GM21576 (cell line): ENCODE measurements around the gene FMNL3.
A peak's percentile ranks its signal among the peaks of the same experiment; 100 is the strongest.

Source experiments
- ATAC-seq: cut with Tn5 transposase; IDR thresholded peaks from one replicate; pipeline ENCODE4 v1.9.1; 2021; ENCODE audit warnings: mild to moderate bottlenecking, moderate library complexity; ENCODE audit not compliant: unreplicated experiment

Gene FMNL3

DNA sequence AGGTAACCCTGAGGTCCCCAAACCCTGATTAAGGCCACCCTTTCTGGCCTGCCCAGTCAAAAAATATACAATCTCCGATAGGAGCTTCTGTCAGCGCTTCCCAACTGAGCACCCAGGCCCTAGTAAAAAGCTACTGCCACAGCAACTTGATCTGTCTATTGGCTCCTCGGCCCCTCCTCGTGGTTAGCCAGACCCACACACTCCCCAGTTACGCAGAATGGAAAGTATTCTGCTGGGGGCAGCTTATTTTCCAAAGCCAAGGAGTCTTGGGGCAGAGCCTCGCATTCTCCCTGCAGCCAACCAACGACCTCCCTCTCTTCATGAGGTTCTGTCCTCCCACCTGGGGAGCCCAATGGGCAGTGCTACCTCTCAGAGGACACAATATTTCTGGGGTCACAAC is 32.1 kb downstream of the FMNL3 start:
- no peak for ATAC-seq

DNA sequence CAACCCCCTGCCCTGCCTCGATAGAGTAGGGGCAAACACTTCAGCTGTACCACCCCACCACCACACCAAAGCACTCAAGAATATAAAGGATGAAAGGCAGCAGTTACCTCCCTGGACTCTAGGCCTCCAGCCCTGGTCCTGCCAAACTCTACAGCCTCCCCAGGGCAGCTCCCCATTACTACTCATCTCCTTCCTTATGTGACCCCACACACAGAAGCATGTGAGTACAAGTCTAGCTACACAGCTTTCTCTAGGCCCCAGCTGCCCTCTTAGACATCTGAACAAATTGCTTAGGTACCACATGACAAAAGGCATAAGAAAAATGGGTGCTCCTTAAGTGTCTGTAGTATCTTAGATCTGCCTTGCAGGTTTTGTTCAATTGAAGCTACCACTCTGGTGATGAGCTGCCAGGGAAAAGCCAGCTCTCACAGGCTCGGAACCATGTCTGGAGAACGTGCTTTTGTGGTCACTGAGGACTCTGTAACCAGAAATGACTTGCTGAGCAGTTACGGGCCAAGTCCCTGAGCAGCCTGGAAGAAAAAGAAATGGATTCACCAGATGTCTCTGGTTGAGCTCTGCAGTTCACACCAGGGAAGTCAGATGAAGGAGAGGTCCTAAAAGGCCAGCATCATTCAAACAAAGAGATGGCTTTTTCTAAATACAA is 32.8 kb downstream of the FMNL3 start:
- no peak for ATAC-seq

DNA sequence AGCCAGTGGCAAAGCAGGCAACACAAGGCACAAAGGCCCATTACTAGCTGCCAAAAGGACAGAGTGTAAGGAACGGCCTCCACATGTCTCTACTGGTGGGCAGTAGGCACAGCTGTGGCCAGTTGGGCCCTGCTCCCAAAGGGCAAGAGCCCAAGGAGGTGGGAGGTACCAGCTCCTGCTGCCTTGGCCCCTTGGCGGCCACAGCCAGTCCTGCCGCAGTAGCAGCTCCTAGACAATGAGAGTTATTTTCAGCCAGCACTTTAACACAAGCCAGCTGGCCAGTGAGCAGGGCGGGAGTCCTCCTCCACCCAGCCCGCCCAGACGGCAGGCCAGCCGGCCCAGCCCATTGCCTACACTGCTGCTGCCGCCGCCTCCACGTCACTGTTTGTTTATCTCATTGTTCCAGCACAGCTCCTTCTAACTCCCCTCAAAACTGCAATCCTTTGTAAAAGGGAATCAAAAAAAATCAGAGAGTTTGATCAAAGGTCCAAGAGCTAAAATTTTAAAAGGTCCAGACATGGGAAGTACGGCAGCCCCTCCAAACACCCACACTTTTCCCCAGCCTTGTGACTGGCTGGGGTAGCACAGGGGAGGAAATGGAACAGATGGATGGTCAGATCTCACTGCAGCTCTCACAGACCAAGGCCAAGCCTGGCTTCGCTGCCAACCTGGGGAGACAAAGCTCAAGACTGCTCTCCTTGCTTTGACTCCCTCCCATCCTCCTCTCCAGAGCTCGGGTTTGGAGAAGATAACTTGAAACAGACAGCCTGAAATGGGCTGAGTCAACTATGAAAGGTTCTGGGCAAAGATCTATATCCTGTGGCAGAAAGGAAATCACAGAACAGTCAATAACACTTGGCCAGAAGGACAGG is 33.5 kb downstream of the FMNL3 start:
- no peak for ATAC-seq

DNA sequence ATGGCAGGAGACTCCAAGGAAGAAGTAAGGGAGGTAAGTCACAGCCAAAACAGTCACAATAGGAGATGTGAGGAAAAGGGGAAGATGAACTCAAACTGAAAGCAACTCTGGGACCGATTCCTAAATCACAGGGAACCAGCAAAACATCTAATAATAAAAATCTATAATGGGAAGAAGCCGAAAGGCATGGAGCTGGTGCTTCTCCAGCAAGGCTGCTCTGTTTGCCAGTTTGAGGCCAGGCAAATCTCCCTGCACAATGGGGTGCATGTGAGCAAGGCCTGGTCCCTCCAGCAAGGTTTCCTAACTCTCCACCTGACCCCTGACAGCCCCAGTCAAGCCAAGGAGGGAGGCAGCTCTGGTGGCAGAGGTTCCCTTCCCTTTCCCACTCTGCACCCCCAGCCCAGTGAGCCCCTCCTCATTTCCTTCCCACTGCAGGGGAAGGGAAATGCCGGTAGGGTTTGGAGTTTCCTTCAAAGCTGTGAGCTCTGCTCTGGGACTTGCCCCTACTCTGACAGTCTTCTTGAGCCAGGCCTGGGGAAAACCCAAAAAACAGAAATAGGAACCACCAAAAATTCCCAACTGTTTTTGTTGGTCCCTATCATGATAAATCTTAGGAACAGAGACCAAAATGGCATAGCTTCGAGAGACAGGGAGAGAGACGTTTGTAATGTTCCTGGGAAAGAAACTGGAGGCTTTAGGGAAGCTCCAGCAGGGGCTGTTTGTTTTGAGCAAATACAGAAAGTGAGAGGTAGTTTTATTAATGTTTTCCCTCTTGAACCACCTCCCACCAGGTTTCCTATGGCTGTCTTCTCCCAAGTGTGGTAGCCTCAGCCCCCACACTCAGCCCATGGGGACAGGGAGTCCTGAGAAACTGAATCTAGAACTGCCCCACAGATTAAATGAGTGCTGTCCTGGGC is 34.6 kb downstream of the FMNL3 start:
- no peak for ATAC-seq

DNA sequence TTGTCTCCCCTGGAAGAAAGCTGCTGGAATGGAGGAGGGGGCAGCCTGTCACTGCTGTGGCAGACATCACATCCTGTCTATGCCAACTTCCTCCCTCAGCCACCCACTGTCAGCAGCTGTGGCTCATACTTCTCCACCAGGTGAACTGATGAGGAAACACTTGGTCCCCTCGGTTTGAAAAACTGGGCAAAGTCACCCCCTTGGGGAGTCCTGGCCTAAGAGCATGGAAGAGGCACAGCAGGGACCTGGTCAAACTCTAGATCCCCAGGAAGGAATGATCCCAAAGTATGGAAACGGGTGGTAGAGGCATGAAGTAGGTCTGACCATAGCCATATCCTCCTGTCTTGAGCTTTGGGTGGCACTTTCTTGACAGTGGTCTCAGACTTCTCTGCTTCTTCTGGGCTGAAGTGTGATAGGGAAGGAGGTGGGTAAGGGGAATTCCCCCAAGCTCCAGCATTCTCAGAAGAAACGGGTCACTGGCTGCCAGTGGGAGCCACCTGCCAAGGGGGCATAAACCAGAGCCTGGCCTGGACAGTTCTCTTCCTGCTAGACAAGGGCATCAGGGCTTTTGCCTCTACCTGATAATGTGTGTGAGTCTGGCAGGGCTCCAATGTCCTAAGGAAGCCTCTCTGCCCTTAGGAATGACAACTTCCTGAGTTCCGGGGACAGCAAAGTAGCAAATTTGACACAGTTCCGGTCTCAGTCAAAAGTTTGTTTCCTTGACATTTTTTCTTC is 36.0 kb downstream of the FMNL3 start:
- ATAC-seq, result no peak

DNA sequence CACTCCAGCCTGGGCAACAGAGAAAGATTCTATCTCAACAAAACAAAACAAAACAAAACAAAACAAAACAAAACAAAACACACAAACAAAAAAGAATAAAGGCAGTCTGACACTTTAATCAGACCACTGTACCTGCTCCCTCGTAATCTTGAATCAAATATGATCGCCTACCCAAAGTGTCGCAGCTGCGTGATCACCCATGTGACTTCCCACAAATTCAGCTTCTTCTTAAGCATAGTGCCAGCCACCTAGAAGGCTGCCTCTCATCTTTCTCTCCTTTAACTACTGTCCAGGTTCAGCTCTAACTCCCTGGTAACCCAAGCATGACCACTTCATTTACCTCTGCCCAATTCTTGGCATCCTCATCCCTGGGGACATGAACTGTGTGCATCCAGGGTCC is 37.4 kb downstream of the FMNL3 start:
- no peak for ATAC-seq

DNA sequence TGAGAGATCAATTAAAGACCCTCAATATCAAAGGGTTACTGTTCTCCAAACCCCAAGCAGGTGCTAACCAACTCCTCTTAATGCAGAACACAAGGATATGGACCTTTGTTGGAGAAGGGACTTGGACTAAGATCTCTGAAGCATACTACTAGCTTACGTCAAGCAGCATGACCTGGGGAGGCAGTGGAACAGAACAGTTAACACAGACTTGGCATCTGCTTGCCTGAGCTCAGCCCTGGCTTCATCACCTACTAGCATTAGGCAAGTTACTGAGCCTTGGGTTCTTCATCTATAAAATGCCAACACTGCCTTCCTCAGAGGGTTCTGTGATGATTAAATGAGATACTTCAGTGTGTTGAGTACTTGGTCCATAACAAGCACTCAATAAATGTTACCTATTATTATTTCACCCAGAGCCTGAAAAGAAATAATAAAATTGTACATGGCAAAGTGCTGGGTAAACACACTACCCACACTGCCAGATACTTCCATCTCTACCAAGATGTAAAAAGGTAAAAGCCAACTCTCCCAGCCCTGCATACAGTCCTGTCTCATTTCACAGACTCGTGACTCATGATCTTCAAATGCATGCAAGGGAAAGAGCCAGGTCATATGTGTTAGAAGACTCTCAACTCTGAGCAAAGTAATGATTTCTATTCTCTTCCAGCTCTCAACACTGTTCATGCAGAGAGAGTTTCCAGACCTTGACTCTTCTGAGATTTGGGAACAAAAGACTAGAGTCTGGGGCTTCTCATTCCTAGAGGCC is 39.7 kb downstream of the FMNL3 start:
- ATAC-seq, result no peak

DNA sequence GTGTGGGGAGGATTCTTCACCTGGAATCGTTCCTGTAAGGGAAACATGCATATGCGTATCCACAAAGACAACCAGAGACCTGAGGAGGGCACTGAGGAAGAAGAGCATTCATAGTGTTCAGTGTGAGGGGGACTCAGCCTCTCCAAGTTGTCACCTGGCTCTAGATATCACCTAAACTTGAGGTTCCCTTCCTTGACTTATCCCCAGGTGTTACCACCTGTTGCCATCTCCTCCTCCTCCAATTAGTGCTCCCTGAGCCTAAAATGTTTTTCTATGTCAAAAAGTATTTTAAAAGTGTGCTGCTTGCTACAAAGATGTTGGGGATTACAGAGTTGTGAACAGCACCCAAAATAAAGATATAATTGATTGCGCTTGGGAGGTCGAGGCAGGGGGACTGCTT is 41.0 kb downstream of the FMNL3 start:
- no peak for ATAC-seq

DNA sequence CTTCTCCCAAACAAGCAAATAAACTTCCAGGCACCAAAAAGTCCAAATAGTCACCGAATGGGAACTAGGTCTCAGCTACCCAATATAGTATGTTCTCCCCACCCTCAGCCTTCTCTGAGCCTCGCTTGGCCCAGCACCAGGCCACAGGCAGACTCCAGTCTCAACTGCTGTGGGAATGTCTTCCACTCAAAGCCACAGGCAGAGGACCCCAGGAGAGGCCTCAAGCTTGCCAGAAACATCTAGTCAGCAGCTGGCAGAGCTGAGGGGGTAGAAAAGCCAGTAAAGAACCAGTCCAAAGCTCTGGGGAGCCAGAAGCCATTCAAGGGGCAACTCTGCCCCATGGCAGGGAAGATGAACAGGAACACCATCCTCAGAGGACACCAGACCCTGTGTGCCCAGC is 41.8 kb downstream of the FMNL3 start:
- no peak for ATAC-seq

DNA sequence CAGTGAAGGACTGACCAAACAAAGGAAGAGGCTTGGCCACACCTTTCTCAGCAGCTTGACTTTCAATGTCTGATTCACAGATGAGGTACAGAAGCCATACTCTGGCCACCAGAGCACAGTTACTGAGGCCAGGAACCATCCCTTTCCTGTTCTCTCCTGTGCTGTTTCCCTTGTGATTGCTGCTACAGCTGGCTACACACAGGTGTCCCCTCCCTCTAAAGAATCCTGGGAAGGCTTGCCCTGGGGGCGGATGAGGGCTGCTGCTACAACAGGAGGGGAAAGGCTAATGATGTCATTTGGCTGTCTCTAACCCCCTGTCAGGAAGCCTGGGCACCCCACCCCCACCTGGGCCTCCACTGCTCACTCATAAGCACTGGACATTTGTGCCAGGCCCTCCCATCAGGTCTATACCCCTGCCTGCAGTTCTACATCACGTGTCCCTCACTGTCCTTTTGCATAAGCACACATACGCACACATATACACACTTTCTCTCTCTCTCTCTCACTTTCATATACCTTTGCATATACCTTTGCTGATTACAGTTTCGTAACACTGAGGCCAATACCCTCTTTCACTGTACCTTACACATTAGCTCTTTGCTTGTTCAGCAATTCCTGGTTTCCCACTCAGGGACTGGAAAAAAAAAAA is 42.5 kb downstream of the FMNL3 start:
- ATAC-seq, result peak; percentile 52

DNA sequence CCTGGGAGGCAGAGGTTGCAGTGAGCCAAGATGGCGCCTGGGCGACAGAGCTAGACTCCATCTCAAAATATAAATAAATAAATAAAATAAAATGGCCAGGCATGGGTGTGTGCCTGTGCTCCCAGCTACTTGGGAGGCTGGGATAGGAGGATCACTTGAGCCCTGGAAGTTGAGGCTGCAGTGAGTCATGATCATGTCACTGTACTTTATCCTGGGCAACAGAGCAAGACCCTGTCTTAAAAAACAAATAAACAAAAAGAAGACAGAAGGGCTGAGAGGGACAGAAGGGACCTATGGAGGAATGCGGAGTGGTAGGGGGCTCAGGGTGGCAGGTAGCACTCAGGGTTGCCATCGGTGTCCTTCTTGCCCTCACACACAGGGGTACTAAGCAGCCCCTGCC is 43.0 kb downstream of the FMNL3 start:
- ATAC-seq, result no peak

DNA sequence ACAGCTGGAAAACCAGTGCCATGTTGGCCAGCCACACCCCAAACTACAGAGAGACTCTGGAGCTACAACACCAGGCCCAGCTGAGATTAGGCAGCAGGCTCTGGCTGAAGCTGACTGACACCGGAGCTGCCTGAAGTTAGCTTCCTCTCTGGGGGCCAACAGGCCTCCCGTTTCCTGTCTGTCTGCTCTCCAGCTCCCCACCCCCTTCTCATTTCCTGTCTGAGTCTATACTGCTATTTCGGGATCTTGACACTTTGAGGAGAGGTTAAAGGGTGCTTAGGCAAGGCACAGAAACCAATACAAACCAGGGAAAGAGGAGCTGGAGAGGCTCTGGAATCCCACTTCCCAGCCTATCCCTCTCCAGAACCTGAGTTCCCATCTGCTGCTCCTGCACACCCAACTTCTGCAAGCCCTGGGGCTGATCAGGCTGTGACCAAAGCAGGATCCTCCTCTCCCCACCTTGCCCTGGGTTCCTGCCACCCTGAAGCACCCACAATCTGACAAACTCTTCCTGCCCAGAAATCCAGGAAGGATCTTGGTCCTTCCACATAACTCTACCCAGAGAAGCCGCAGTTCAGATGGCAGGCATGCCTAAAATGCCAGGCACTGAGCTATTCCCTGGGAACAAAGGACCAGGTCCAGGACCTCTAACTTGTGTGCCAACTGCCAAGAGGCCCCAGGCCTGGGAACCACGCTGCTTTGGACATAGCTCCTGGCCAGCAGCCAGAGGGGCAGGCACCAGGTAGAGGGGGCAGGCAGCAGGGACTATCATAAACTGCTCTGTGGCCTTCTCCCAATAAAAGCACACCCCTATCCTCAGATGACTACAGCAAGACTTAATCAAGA is 44.0 kb downstream of the FMNL3 start:
- ATAC-seq, result peak; percentile 63

DNA sequence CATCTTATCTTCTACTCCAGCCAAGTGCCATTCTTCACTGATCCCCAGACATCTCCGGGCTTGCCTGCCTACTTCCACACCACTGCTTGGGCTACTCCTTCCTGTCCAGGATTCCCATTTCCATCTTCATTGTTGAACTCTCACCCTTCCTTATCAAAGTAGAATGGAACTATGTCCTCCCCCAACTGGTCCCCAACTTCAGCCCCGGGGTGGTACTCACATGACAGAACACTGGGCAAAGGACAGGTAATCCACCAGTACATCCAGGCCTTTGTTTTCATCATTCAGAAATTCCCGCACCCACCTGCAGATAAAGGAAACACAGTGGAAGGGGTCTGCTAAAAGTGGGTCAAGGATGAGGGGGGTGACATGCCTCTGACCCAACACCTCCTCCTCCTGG is 45.5 kb downstream of the FMNL3 start:
- no peak for ATAC-seq

DNA sequence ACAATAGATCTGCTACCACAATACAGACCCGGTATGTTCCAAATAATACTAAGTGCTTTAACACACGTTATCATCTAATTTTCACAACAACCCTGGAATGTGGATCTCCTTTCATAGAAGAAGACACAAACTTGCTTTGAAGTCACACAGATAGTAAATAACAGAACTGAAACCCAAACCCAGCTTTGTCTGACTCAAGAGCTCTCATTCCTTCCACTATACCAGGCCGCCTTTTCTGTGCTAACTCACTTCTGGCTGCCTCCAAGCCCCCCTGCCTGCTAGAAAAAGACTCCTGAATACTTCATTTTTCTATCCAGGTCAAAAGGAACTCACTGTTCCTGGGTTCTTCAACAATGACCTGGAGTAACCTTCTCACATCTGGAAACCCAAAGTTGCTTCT is 46.0 kb downstream of the FMNL3 start:
- ATAC-seq, result no peak

DNA sequence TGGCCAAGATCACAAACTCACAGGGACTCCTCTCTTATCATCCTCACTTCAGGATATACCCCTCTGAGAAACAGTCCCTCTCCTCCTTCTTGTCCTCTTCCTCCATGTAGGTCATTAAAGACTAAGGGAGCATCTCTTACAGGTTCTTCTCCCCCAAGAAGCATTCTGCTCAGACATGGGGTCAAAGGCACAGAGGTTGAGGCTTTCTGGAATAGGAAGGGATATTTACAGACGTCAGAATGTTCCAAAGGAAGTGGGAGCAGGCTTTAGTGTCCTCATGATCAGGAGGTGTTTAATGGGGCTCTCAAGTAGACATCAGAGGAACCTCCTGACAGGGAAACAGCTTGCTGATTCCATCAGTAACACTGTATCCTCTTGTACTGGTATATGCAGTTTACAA is 47.5 kb downstream of the FMNL3 start:
- ATAC-seq, result no peak

DNA sequence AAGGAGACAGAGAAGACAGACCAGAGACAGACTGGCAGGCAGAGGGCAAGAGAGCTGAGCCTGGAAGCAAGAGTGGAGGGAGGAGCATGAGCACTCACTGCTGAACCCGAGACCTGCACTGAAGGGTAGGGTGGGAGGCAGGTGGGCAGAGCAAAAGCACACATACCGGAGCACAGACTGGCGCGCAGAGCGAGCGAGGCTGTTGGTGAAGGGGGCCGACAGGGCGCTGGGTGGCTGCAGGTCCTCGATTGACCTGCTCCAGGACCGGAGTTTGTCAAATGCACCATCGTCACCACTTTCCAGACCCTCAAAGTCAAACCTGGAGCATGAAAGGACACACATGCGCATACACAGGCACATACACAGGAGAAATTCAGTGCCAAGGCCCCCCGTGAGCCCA is 48.9 kb downstream of the FMNL3 start:
- ATAC-seq, result no peak

DNA sequence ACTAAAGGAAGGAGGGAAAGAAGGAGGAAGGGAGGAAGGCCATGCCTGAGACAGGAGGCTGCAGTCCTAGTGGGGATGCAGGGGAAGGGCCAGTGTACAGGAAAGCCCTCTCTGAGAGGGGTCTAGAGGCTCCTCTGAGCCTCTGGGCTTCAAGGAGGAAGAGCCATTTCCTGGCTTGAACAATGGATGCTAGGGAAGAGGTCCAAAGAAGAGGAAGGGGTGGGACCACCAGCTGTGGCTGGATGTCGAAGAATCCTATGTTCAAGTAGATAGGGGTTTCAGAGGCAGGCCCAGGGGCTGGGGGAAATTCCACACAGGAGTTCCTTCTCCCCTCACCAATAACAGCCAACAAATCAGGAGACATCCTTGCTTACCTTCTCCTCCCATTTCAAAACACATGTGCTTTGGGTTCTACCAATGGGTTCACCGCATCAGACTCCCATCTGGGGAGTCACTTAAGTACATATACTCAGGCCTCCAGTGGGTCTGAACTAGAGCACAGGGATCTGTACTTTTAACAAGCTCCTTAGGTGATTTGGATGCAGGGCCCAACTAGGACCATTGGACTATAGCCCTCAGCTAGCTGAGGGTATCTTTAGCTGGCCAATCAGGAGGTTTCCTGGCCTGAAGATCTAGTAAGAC is 51.5 kb downstream of the FMNL3 start:
- no peak for ATAC-seq

DNA sequence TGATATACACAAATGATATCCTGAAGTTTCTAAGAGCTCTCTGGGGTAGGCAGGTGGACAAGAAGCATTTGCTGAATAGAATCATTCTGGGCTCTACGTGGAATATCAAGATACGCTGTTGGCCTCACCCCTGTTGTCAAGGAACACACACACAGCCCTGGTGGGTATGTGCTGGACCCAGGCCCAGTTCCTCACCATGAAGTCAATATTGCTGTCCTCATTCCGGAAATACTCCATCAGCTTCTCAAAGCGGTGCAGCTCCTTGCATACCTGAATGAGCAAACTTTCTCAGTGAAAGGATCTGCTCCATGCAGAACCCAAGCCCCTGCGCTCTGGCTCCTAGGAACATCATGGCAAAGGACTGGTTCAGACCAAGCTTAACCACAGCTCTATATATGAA is 52.5 kb downstream of the FMNL3 start:
- no peak for ATAC-seq
